Calu3 (cell line): ENCODE measurements around the gene CACNA1H. TPM values are rescaled to one million over a fixed set of nuclear protein-coding genes. Genes with fewer than 3 reads are reported as not detected.

Experiments used
- BruUV-seq: library from RNA; stranded (reverse); fragments of 400-500 nt; replicated peaks from 2 replicates; lab custom pipeline; 2021; lab: Mats Ljungman, UMichigan
- CTCF ChIA-PET: fragments of 300-600 bp; sonication (Branson Sonifier 250); formaldehyde crosslinking; loops from one replicate; lab custom pipeline; 2022; ENCODE audit warnings: antibody characterized with exemption; lab: Charles Lee
- DNase-seq: peaks from one replicate; pipeline ENCODE4 v3.0.0; 2022
- H3K27ac Mint-ChIP-seq: one replicate; pipeline ENCODE4 v1.8.0; 2022; ENCODE audit warnings: mixed read lengths; ENCODE audit not compliant: unreplicated experiment
- H3K27me3 Mint-ChIP-seq: one replicate; pipeline ENCODE4 v1.8.0; 2022; ENCODE audit warnings: mixed read lengths; ENCODE audit not compliant: unreplicated experiment
- H3K36me3 Mint-ChIP-seq: one replicate; pipeline ENCODE4 v1.8.0; 2022; ENCODE audit warnings: mild to moderate bottlenecking, moderate library complexity, mixed read lengths; ENCODE audit not compliant: insufficient read depth, unreplicated experiment
- H3K4me1 Mint-ChIP-seq: one replicate; pipeline ENCODE4 v1.8.0; 2022; ENCODE audit warnings: mild to moderate bottlenecking, low read depth, mixed read lengths; ENCODE audit not compliant: unreplicated experiment
- H3K4me3 Mint-ChIP-seq: one replicate; pipeline ENCODE4 v1.8.0; 2022; ENCODE audit warnings: mild to moderate bottlenecking, low read depth, moderate library complexity, mixed read lengths; ENCODE audit not compliant: unreplicated experiment
- H3K9me3 Mint-ChIP-seq: one replicate; pipeline ENCODE4 v1.8.0; 2022; ENCODE audit warnings: low read depth, mixed read lengths; ENCODE audit not compliant: unreplicated experiment
- CTCF ChIP-seq: fragments of 200-600 bp; IDR thresholded peaks from one replicate; pipeline ENCODE4 v1.8.0; 2022; ENCODE audit warnings: antibody characterized with exemption; ENCODE audit not compliant: unreplicated experiment
- intact Hi-C: fragments of 100-400 bp; cut with micrococcal nuclease; formaldehyde crosslinking; loops from one replicate; pipeline ENCODE4 v1.10.0; 2022; ENCODE audit not compliant: unreplicated experiment
- total RNA-seq: library from RNA; stranded (reverse); gene quantifications from 2 replicates; pipeline ENCODE4 v1.2.3, GENCODE V29; 2022

Gene CACNA1H
- total RNA-seq, 1 experiment from 2014 or later: not detected

DNA sequence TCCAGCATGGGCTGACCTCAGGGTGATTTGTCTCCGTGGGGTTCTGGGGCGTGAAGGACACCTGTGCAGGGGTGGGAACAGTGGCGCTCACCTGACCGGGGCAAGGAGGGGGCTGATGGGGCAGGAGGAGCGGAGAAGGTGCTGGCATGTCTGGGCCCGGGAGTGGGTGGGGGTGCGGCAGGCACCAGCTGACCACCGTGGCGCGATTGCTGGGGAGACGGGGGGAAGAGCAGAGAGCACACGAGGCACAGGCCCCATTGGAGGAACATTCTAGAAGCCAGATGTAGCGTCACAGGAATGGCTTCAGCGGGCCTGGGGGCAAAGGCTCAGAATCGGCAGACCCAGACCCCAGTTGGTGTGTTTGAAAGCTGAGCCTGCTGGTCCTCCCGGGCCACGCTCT lies 12.1 kb downstream of the CACNA1H start:
- Mint-ChIP-seq H3K4me1 (peaks cover 4% of the 10 kb centered on the region), H3K4me3 (no peak overlapping the region), H3K36me3 (peaks cover 6% of the 10 kb centered on the region), H3K27ac (no peak overlapping the region), H3K9me3 (no peaks in the 10 kb centered on the region), H3K27me3 (peaks cover 98% of the 10 kb centered on the region)
- BruUV-seq: no TSS peak
- CTCF ChIA-PET: no interaction called here
- DNase-seq: no peak
- no peak for TF ChIP-seq CTCF
- intact Hi-C loops: no loop called here

DNA sequence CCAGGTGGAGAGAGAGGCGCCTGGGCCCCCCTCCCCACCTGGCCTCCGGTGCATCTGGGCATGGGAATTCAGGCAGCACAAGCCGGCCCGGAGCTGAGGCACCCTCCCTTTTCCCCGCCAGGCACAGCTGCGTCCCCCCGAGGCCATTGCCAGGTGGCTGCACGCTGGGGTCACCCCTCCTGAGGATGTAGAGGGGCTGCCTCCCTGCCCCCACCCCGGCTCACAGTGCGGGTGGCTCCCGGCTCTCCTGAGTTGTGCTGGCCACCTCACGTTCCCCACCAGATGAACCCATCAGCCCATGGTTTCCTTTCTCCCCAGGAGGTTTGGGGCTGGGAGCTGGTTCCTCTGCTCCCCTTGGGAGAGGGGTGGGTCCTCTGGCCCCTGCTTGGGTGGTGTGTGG lies 12.6 kb downstream of the CACNA1H start:
- TF ChIP-seq CTCF: no peak
- intact Hi-C loops: no loop called here
- Mint-ChIP-seq H3K36me3 (peaks cover 6% of the 10 kb centered on the region), H3K9me3 (no peaks in the 10 kb centered on the region), H3K27me3 (peaks cover 98% of the 10 kb centered on the region), H3K4me1 (no peaks in the 10 kb centered on the region), H3K4me3 (no peak overlapping the region), H3K27ac (no peak overlapping the region)
- DNase-seq: no peak
- BruUV-seq: no TSS peak
- CTCF ChIA-PET: no interaction called here

- H3K4me1 Mint-ChIP-seq: no peaks in the 10 kb centered on the region
- H3K9me3 Mint-ChIP-seq: no peaks in the 10 kb centered on the region
- H3K4me3 Mint-ChIP-seq: no peak overlapping the region
- TF ChIP-seq CTCF: no peak
- no TSS peak for BruUV-seq
- CTCF ChIA-PET: no interaction called here
- peaks cover 6% of the 10 kb centered on the region for H3K36me3 Mint-ChIP-seq
- H3K27ac Mint-ChIP-seq: no peak overlapping the region
- intact Hi-C loops: no loop called here
- peak; percentile 73 for DNase-seq
- peaks cover 98% of the 10 kb centered on the region for H3K27me3 Mint-ChIP-seq
Measured at GRCh38 chr16:1167276-1168107, 14.6 kb downstream of the CACNA1H start.

DNA sequence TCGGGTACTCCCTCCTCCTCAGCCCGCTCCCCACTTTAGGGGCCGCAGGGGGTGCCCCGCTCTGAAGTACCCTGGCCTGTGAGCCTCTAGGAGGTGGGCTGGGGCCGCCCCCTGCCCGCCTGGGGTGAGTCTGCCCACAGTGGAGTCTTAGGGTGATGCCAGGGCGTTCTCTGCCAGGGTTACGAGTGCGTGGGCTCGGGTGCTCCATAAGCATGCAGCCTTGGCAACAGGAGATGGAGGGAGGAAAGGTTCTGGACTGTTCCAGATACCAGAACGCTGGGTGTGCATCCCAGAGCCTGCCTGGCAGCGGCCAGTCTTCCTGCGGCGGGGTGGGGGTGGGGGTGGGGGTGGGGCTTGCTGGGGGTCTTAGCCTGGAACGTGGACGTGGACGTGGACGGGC lies 15.9 kb downstream of the CACNA1H start:
- no peak for DNase-seq
- no TSS peak for BruUV-seq
- Mint-ChIP-seq H3K4me1 (peaks cover 8% of the 10 kb centered on the region), H3K9me3 (no peaks in the 10 kb centered on the region), H3K36me3 (peaks cover 6% of the 10 kb centered on the region), H3K4me3 (no peak overlapping the region), H3K27me3 (peaks cover 96% of the 10 kb centered on the region), H3K27ac (no peak overlapping the region)
- CTCF ChIA-PET: no interaction called here
- intact Hi-C loops: no loop called here
- no peak for TF ChIP-seq CTCF
